NCI-H446 treated with DMSO at 0.1 percent for 48 hours (cell line): ENCODE results near the gene ING2.
"Not testable (repeated sequence)": the region's sequence is repeated elsewhere in the genome, so short reads cannot be mapped to it uniquely, and the experiment has no call there.

Experiments used
- DNase-seq: peaks from one replicate; lab custom pipeline; 2025; lab: John Stamatoyannopoulos, UW

ING2 gene

GRCh38 chr4:183504930-183505610 is at the start of gene ING2:
ING2 (plus strand) TSS chr4:183505058; CDS start chr4:183505196, 138 bp downstream.
- DNase-seq, result no peak

DNA sequence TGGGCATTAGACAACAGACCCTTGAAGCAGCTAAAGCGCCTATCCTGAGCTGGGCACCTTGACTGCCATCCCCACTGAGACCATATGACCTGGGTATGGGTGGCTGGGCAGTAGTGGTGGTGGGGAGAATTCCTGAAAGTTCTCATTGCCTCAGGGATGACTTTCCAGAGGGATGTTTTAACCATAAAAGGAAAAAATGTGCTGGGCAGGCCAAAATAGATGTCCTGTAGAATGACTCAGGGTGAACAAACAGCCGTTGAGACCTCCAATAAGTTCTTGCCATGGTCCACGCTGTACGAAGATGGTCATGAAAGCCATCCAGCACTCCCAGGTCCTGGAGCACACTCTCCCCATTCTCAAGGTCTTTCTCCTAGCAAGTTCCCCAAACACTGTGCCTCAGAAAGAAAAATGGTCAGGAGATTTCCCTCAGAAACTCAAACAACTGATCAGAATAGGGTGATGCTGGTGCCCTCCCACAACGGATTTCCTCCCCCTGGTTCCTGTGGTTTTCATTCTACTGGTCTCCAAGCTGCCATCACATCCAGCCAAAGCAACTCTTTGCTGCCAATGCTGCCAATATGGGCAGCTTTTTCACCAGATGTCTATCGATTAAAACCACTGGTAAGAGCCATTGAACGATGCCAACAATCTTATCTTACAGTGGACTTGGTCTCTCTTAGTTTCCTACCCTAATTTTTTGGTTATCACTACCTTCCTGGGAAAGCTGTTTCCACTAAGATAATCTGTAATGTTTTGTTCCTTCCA is 49.2 kb upstream of the ING2 start:
- no peak for DNase-seq

- no peak for DNase-seq
Observed at GRCh38 chr4:183458005-183458404, 46.9 kb upstream of the ING2 start.

- DNase-seq, result not testable (repeated sequence)
Observed at GRCh38 chr4:183463903-183464619, 40.8 kb upstream of the ING2 start.

- not testable (repeated sequence) for DNase-seq
Observed at GRCh38 chr4:183465879-183466278, 39.0 kb upstream of the ING2 start.

DNA sequence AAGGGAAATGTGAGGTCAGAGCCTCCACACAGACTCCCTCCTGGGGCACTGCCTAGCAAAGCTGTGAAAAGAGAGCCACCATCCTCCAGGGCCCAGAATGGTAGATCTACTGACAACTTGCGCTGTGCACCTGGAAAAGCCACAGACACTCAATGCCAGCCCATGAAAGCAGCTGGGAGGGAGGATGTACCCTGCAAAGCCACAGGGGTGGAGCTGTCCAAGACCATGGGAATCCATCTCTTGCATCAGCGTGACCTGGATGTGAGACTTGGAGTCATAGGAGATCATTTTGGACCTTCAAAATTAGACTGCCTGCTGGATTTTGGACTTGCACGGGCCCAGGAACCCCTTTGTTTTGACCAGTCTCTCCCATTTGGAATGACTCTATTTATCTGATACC is 37.6 kb upstream of the ING2 start:
- DNase-seq, result no peak

- no peak for DNase-seq
Observed at GRCh38 chr4:183468210-183469095, 36.4 kb upstream of the ING2 start.

- DNase-seq, result no peak
Observed at GRCh38 chr4:183469285-183469684, 35.6 kb upstream of the ING2 start.

- DNase-seq, result no peak
Observed at GRCh38 chr4:183469936-183470335, 34.9 kb upstream of the ING2 start.

DNA sequence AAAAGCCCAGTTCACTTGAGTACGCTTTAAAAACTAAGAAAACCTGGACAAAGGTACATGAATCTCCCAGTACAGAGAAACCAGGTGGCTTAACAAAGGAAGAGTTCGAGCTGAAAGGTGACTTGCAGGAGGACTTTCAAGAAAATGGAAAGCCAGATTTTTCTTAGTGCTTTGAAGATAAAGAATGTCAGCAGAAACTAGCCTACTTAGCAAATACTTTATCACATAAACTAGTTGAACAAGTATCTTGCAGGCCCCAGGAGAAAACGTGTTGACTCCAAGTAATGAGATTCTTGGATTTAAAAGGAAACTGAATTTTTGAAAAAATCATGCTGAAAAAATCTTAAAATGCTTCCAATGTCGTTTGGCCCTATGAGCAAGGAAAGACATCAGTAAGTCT is 34.0 kb upstream of the ING2 start:
- DNase-seq, result no peak

DNA sequence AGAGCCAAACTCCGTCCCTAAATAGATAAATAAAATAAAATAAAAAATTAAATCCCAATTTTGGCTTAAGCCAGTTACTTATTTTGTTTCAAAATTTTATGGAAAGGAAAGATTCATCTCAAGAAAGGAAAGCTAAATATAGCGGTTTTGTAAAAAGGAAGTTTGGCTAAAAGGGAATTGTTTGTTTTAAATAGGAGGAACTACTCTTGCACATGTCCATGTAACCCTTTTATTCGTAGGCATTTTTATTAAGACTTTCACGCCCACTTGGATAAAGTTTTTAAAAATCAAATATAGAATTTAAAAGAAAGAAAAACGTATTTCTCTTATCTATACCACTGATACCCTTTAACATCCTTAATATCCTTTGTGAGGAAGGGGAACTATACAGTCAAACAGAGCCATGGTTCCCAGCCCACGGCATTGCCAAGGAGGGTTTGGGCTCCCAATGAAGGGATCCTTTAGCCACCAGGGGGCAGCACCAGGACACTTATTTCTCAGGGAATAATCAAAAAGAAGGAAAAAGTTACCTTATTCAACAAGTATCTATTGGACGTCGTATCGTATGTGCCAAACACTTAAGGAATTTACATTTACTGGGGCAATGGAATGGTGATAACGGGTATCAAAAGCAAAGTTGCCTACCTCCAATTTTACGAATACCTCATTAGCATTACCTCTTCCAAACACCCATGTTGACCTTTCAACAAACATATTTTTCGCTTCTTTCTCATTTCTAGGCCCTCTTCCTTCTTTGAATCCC is 32.7 kb upstream of the ING2 start:
- peak; percentile 25 for DNase-seq

GRCh38 chr4:183478123-183478522 is 26.7 kb upstream of the ING2 start:
- DNase-seq, result no peak

- no peak for DNase-seq
Observed at GRCh38 chr4:183478926-183479325, 25.9 kb upstream of the ING2 start.

DNA sequence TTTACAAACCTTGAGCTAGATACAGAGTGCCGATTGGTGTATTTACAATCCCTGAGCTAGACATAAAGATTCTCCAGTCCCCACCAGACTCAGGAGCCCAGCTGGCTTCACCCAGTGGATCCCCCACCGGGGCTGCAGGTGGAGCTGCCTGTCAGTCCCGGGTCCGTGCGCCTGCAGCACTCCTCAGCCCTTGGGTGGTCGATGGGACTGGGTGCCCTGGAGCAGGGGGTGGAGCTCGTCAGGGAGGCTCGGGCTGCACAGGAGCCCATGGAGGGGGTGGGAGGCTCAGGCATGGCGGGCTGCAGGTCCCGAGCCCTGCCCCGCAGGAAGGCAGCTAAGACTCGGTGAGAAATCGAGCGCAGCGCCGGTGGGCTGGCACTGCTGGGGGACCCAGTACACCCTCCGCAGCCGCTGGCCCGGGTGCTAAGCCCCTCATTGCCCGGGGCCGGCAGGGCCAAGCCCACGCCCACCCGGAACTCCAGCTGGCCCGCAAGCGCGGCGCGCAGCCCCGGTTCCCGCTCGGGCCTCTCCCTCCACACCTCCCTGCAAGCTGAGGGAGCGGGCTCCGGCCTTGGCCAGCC is 22.3 kb upstream of the ING2 start:
- DNase-seq, result not testable (repeated sequence)

DNA sequence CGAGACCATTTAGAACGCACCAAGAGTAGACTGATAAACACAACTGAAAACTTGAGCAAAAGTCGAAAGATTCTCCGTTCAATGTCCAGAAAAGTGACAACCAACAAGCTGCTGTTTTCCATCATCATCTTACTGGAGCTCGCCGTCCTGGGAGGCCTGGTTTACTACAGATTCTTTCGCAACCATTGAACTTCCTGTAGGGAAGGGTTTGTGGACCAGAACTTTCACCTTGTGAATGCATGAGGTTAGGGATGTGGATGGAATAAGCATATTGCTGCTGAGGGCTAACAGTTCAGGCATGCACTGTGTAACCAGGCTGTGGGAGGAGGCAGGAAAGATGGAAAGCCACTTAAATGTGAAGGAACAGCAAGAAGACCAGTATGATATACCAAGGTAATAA is 20.9 kb upstream of the ING2 start:
- no peak for DNase-seq

- DNase-seq, result no peak
Observed at GRCh38 chr4:183485411-183486160, 19.3 kb upstream of the ING2 start.

DNA sequence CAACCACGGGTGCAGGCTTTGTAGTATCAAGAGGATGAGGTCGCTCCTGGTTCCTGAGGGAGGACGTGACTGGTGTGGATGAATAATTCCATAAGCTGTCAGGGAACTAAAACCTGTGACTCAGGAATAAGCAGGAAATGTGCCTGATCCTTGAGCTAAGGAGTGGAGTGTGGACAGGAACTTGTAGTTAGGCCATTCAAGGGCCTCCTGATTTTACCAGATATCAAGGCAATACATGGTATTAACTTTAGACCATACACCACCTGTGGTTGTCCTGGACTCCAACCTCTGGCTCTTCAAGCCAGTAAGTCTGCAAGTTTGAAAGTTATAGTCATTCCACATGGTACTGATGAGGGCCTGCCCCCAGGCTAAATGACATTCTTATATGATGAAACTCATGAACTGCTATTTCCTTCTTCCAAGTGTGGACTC is 12.1 kb upstream of the ING2 start:
- no peak for DNase-seq

- no peak for DNase-seq
Observed at GRCh38 chr4:183493246-183493645, 11.6 kb upstream of the ING2 start.

DNA sequence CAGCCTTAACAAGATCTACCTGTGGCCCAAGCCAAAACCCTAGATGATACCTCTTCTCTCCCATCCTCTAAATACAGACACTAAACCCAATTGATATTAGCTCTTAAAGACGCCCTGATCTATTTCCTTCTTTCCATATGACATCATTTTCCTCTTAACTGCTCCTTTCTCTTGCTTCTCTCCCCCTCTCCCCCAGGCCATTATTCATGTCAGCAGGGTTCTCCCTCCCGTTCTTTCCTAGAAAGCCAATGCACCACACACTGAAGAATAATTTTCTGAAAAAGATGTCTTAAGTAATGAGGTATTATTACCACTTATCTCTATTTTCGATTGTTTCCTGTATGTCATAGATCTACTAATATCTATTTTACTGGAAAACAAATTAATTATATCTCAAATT is 9.7 kb upstream of the ING2 start:
- no peak for DNase-seq

GRCh38 chr4:183499389-183499788 is 5.5 kb upstream of the ING2 start:
- no peak for DNase-seq
